Measurements from ENCODE around the gene ALG12.

DNA sequence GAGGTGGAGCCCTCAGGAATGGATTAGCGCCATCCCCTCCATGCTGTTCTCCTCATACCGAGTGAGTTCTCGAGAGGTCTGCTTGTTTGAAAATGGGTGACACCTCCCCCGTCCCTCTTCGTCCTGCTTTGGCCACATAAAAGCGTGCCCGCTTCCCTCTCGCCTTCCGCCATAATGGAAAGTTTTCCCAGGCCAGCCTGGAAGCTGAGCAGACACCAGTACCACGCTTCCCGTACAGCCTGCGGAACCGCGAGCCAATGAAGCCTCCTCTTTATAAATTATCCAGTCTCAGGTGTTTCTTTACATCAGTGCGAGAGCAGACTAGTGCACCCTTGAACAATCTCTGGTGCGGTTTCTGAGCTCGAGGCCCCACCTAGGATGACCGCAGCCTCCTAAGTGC, 12.8 kb downstream of the ALG12 start:
- TF ChIP-seq, protein P1, sequence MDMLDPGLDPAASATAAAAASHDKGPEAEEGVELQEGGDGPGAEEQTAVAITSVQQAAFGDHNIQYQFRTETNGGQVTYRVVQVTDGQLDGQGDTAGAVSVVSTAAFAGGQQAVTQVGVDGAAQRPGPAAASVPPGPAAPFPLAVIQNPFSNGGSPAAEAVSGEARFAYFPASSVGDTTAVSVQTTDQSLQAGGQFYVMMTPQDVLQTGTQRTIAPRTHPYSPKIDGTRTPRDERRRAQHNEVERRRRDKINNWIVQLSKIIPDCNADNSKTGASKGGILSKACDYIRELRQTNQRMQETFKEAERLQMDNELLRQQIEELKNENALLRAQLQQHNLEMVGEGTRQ (IDR thresholded peaks at IDR 0.05; ENCODE audit: low read depth, low read length) = no peak
- TF ChIP-seq, protein P2, sequence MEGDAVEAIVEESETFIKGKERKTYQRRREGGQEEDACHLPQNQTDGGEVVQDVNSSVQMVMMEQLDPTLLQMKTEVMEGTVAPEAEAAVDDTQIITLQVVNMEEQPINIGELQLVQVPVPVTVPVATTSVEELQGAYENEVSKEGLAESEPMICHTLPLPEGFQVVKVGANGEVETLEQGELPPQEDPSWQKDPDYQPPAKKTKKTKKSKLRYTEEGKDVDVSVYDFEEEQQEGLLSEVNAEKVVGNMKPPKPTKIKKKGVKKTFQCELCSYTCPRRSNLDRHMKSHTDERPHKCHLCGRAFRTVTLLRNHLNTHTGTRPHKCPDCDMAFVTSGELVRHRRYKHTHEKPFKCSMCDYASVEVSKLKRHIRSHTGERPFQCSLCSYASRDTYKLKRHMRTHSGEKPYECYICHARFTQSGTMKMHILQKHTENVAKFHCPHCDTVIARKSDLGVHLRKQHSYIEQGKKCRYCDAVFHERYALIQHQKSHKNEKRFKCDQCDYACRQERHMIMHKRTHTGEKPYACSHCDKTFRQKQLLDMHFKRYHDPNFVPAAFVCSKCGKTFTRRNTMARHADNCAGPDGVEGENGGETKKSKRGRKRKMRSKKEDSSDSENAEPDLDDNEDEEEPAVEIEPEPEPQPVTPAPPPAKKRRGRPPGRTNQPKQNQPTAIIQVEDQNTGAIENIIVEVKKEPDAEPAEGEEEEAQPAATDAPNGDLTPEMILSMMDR (conservative IDR thresholded peaks at IDR 0.05; ENCODE audit: low read depth, low read length) = no peak
- TF ChIP-seq POLR2A (IDR thresholded peaks at IDR 0.05; ENCODE audit: low read depth, low read length) = no peak

Data from IMR-90 (cell line).